Ectodermal cell (in vitro differentiated cells): Measurements from ENCODE around the gene GUCY1A1. TPM values are rescaled to one million over a fixed set of nuclear protein-coding genes. Genes with fewer than 3 reads are reported as not detected.

Source experiments
- H3K27ac ChIP-seq: 2 replicates; pipeline ENCODE4 v1.7.0; 2013; ENCODE audit warnings: mild to moderate bottlenecking, low read depth, low read length; ENCODE audit not compliant: insufficient read depth, poor library complexity, severe bottlenecking
- H3K27me3 ChIP-seq: 2 replicates; pipeline ENCODE4 v1.7.0; 2013; ENCODE audit warnings: mild to moderate bottlenecking, low read length; ENCODE audit not compliant: insufficient read depth, control insufficient read depth, poor library complexity, severe bottlenecking
- H3K36me3 ChIP-seq: one replicate; pipeline ENCODE4 v1.7.0; 2013; ENCODE audit warnings: low read length; ENCODE audit not compliant: control insufficient read depth, insufficient read depth
- H3K4me1 ChIP-seq: one replicate; pipeline ENCODE4 v1.7.0; 2013; ENCODE audit warnings: low read length; ENCODE audit not compliant: control insufficient read depth, insufficient read depth
- H3K4me3 ChIP-seq: 2 replicates; pipeline ENCODE4 v1.7.0; 2013; ENCODE audit warnings: low read depth, low read length, control low read depth; ENCODE audit not compliant: insufficient read depth
- H3K9me3 ChIP-seq: 2 replicates; pipeline ENCODE4 v1.7.0; 2013; ENCODE audit warnings: mild to moderate bottlenecking, low read length, moderate library complexity; ENCODE audit not compliant: control insufficient read depth
- WGBS, 2 experiments: methylation state at CpG; one replicate each; pipeline ENCODE4 v1.1.7; 2013; ENCODE audit warnings: missing lambda C conversion rate in 2 of 2; 5-methylcytosine and 5-hydroxymethylcytosine counted together
- polyA plus RNA-seq, 4 experiments: library from polyadenylated mRNA; stranded (reverse); fragments of 50-300 nt; gene quantifications; one replicate each; pipeline ENCODE4 v1.2.3, GENCODE V29; 2013

Gene GUCY1A1
- polyA plus RNA-seq (2013, experiment 1 of 4) = 0.70 TPM
- 0.59 TPM for polyA plus RNA-seq (2013, experiment 2 of 4)
- polyA plus RNA-seq (2013, experiment 3 of 4) = 1.0 TPM
- polyA plus RNA-seq (2013, experiment 4 of 4) = 0.73 TPM

- Histone ChIP-seq H3K27ac (no peak within 1 kb of the TSS), H3K4me1 (no peaks in the 10 kb centered on the region), H3K36me3 (no peaks in the 10 kb centered on the region), H3K27me3 (peaks cover 72% of the 10 kb centered on the region), H3K9me3 (no peaks in the 10 kb centered on the region), H3K4me3 (peak within 1 kb of the TSS; percentile 37)
- WGBS, 2 experiments = 9 to 11% methylated on average over 25 of the region's 25 CpGs
Observed at GRCh38 chr4:155666344-155667221, at the start of gene GUCY1A1. Gene GUCY1A1 (plus strand): TSS chr4:155666848. CDS start chr4:155696868, 30,020 bp downstream.

GRCh38 chr4:155617296-155617695 lies 49.4 kb upstream of the GUCY1A1 start:
- Histone ChIP-seq H3K4me1 (no peaks in the 10 kb centered on the region), H3K36me3 (no peaks in the 10 kb centered on the region), H3K9me3 (no peaks in the 10 kb centered on the region), H3K4me3 (no peak overlapping the region), H3K27me3 (no peaks in the 10 kb centered on the region), H3K27ac (no peak overlapping the region)
- WGBS, 2 experiments = 94 to 96% methylated on average over 3 of the region's 3 CpGs

GRCh38 chr4:155618183-155618838 lies 48.3 kb upstream of the GUCY1A1 start:
- Histone ChIP-seq H3K36me3 (no peaks in the 10 kb centered on the region), H3K27ac (no peak overlapping the region), H3K9me3 (no peaks in the 10 kb centered on the region), H3K27me3 (no peaks in the 10 kb centered on the region), H3K4me3 (no peak overlapping the region), H3K4me1 (no peaks in the 10 kb centered on the region)
- WGBS, 2 experiments = 94 to 95% methylated on average over 8 of the region's 8 CpGs

GRCh38 chr4:155620637-155621036 lies 46.0 kb upstream of the GUCY1A1 start:
- Histone ChIP-seq H3K36me3 (no peaks in the 10 kb centered on the region), H3K4me1 (no peaks in the 10 kb centered on the region), H3K4me3 (no peak overlapping the region), H3K9me3 (no peaks in the 10 kb centered on the region), H3K27me3 (no peaks in the 10 kb centered on the region), H3K27ac (no peak overlapping the region)

- H3K27ac ChIP-seq = no peak overlapping the region
- no peaks in the 10 kb centered on the region for H3K9me3 ChIP-seq
- no peaks in the 10 kb centered on the region for H3K4me1 ChIP-seq
- H3K27me3 ChIP-seq = no peaks in the 10 kb centered on the region
- H3K36me3 ChIP-seq = no peaks in the 10 kb centered on the region
- no peak overlapping the region for H3K4me3 ChIP-seq
Observed at GRCh38 chr4:155624478-155624877, 42.2 kb upstream of the GUCY1A1 start.

- WGBS, 2 experiments = 96 to 97% methylated on average over 2 to 3 of the region's 3 CpGs
- Histone ChIP-seq H3K27ac (no peak overlapping the region), H3K27me3 (no peaks in the 10 kb centered on the region), H3K36me3 (no peaks in the 10 kb centered on the region), H3K4me1 (no peaks in the 10 kb centered on the region), H3K9me3 (no peaks in the 10 kb centered on the region), H3K4me3 (no peak overlapping the region)
Observed at GRCh38 chr4:155626561-155626960, 40.1 kb upstream of the GUCY1A1 start.

- Histone ChIP-seq H3K9me3 (no peaks in the 10 kb centered on the region), H3K4me3 (no peak overlapping the region), H3K36me3 (no peaks in the 10 kb centered on the region), H3K27ac (no peak overlapping the region), H3K27me3 (no peaks in the 10 kb centered on the region), H3K4me1 (no peaks in the 10 kb centered on the region)
- 93 to 96% methylated on average over 2 of the region's 3 CpGs for WGBS, 2 experiments
Observed at GRCh38 chr4:155629183-155629825, 37.3 kb upstream of the GUCY1A1 start.

GRCh38 chr4:155629956-155630355 lies 36.7 kb upstream of the GUCY1A1 start:
- Histone ChIP-seq H3K9me3 (no peaks in the 10 kb centered on the region), H3K27me3 (no peaks in the 10 kb centered on the region), H3K36me3 (no peaks in the 10 kb centered on the region), H3K4me3 (no peak overlapping the region), H3K27ac (no peak overlapping the region), H3K4me1 (no peaks in the 10 kb centered on the region)
- no CpG with 5 or more reads among the region's 1 CpG for WGBS, 2 experiments

GRCh38 chr4:155632310-155632840 lies 34.3 kb upstream of the GUCY1A1 start:
- Histone ChIP-seq H3K4me3 (no peak overlapping the region), H3K9me3 (no peaks in the 10 kb centered on the region), H3K27ac (no peak overlapping the region), H3K36me3 (no peaks in the 10 kb centered on the region), H3K27me3 (no peaks in the 10 kb centered on the region), H3K4me1 (no peaks in the 10 kb centered on the region)
- 94 to 100% methylated on average over 3 to 4 of the region's 4 CpGs for WGBS, 2 experiments
